Right ventricle myocardium superior (tissue), 1 donor: Measurements from ENCODE around the gene CPN1. TPM values are rescaled to one million over a fixed set of nuclear protein-coding genes. Genes with fewer than 3 reads are reported as not detected.
"Not testable (repeated sequence)": the region's sequence is repeated elsewhere in the genome, so short reads cannot be mapped to it uniquely, and the experiment has no call there.

Experiments
- ATAC-seq: fragments of 200-7000 bp; cut with Tn5 transposase; one replicate; pipeline ENCODE4 v1.9.1; 2020; ENCODE audit warnings: mild to moderate bottlenecking; ENCODE audit not compliant: poor library complexity
- DNase-seq: peaks from one replicate; pipeline ENCODE4 v3.0.0-alpha.2; 2020
- intact Hi-C: fragments of 100-400 bp; cut with DNase I; formaldehyde crosslinking; loops from one replicate; pipeline ENCODE4 v1.11.2; 2022
- total RNA-seq: library from RNA; stranded (reverse); fragmentation: NEBNext Ultra II Directional; extraction: Animal tissue kit (Norgen Biotek cat#: 25700); gene quantifications from one replicate; pipeline ENCODE4 v1.2.1, GENCODE V29; 2021
- donor health status: DM: no; HTN: yes; CAD: no; lungs with severe emphysema.

CPN1 gene
- total RNA-seq, 1 donor from 2014 or later: not detected

- intact Hi-C loops: no loop called here
- no peak for ATAC-seq
- DNase-seq: no peak
These were observed 43.8 kb downstream of the CPN1 start for GRCh38 chr10:100037758-100038315.

- ATAC-seq (no peak), DNase-seq (no peak)
- intact Hi-C loops: no loop called here
These were observed 44.8 kb downstream of the CPN1 start for GRCh38 chr10:100036850-100037249.

DNA sequence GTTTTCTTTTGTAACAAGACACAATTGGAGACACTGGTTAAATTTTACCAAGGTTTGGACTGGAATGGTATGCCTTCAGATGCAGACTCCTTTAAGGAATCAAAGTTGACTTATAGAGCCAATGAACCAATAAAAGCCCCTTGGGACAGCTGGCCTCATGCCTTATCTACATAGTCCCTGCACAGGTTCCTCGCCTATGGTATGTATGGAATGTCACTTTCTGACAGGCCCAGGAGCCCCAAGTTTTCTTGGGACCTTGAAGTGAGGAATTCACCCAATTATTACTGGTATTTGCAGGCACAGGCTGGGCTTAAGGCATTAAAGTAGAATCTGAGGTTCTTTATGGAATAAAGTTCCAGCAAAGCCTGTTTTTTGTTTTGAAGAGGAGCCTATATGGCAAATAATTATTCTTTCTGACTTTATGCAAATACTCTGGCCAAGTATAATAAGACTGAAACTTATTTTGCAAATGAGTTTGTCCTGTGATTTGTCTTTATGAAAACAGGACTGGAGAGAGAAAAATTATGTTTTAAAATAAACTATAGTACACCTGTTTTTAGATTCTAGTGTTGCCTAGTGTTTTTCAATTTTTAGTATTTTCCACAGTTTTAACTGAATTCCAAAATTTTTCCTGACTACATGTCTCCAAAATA is 47.8 kb downstream of the CPN1 start:
- ATAC-seq: no peak
- no peak for DNase-seq
- intact Hi-C loops: no loop called here

DNA sequence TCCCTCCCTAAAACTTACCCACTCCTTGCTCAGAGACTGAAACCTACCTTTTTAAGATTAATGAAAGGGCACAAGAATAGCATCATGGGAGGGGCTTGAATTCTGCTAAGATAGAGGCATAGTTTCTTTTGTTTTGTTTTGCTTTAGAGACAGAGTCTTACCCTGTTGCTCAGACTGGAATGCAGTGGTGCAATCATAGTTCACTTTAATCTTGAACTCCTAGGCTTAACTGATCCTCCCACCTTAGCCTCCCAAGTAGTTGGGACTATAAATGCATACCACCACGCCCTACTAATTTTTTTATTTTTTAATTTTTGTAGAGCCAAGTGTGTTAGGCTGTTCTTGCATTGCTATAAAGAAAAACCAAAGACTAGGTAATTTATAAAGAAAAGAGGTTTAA is 54.3 kb downstream of the CPN1 start:
- no peak for ATAC-seq
- DNase-seq: no peak
- intact Hi-C loops: no loop called here

DNA sequence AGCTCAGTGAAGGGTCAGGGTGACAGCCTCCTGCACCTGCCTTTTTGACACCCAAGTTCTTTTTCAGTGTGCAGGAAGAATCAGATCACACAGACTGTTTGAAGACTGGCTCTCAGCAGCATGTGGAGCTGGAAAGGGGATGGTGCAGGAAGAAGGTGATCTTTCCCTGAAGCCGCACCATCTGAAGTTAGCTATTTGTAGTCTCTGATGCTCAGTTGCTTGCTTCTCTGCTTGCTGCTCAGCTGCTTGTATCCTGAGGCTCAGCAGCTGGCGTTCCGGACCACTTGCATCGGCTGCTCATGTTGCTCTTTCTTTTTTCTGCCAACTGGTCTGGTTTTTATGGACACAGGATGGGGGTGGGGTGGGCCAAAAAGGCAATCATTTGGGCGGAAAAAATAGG is 56.1 kb downstream of the CPN1 start:
- DNase-seq (no peak), ATAC-seq (no peak)
- intact Hi-C loops: no loop called here

DNA sequence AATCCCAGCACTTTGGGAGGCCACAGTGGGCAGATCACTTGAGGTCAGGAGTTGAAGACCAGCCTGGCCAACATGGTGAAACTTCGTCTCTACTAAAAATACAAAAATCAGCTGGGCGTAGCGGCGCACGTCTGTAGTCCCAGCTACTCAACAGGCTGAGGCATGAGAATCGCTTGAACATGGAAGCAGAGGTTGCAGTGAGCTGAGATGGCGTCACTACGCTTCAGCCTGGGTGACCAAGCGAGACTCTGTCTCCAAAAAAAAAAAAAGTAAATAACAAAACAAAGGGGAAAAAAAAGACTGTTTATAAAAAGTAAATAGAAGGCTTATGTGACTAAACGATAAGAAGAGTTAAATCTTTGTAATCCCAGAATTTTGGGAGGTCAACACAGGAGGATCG is 56.9 kb downstream of the CPN1 start:
- DNase-seq (no peak), ATAC-seq (no peak)
- intact Hi-C loops: no loop called here

DNA sequence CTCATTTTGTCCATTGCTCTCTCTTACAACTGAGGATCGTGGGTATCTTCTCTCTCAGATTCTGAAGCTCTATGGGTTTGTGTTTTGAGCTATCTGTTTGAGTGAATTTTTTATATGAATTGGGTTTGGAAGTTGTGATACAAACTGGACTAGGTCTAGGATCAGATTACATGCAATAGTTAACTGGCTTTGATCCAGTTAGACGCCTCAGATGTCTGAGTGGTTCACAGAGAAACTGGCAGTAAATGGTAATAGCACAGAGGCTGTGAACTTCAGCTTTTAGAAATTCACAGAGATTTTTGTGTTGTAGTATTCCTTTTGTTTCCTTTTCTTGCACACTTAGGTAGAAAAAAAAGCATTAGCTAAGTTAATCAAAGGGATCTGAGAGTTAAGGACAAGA is 59.3 kb downstream of the CPN1 start:
- ATAC-seq (no peak), DNase-seq (no peak)
- intact Hi-C loops: no loop called here

DNA sequence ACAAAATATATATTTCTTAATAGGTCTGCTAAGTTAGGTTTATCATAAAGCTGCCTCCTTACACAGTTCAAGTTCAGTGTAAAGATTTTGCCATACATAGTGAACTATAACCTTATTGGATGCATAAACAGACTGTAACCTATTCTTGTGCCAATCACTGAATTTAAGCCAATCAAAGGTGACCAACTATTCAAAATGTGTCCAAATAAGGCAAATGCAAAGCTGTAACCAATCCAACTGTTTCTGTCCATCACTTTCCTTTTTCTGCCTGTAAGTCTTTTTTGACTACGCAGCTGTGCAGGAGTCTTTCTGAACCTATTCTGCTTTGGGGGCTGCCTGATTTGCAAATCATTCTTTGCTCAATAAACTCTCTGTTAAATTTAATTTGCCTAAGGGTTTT is 60.3 kb downstream of the CPN1 start:
- ATAC-seq (no peak), DNase-seq (no peak)
- intact Hi-C loops: no loop called here

DNA sequence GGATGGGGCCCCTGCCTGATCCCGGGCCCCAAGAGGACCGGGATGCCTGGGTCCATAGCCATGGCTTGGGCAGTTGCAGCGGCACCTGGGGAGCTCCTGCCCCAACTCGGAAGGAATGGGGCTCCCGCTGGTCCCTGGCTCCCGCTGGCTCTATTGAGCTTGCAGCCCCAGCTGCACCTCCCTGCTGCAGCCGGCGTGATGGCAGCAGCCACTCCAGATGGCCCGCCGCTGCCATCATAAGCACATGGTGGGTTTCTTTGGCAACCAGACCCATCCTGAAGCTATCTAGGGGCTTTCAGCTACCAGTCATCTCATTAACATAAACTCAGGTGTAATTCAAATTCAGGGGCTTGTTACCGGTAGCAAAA is 60.8 kb downstream of the CPN1 start:
- no peak for ATAC-seq
- intact Hi-C loops: no loop called here
- no peak for DNase-seq

- intact Hi-C loops: no loop called here
- no peak for ATAC-seq
- DNase-seq: no peak
These were observed 61.4 kb downstream of the CPN1 start for GRCh38 chr10:100020142-100020885.

- intact Hi-C loops: loop anchor here (10.0 kb wide), 1 partner anchor 175 kb away; no protein-coding TSS in a partner anchor
- ATAC-seq (no peak), DNase-seq (no peak)
These were observed 61.9 kb downstream of the CPN1 start for GRCh38 chr10:100019787-100020141.

DNA sequence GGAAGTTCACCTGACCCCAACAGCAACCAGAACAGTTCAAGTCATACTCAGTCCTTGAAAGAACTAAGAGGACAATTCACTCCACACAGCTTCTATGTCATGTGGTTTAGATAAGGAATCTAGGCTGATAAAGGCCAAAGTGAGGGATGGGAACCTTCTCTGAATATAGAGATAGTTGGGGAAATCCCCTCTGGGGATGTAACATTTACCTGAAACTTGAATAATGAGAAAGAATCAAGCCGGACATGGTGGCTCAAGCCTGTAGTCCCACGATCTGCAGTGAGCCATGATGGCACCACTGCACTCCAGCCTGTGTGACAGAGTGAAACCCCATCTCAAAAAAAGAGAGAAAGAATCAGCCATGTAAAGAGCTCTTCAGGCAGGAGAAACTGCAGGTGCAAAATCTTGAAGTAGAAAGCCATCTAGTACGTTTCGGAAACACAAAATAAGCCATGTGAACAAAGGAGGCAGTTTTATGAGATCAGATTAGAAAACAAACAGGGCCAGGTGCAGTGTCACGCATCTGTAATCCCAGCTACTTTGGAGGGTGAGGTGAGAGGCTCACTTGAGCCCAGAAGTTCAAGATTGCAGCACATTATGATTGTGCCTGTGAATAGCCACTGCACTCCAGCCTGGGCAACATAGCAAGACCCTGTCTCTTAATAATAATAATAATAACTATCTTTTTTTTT is 67.5 kb downstream of the CPN1 start:
- intact Hi-C loops: loop anchor here (10.0 kb wide), 1 partner anchor 169 kb away; no protein-coding TSS in a partner anchor
- DNase-seq (no peak), ATAC-seq (no peak)

DNA sequence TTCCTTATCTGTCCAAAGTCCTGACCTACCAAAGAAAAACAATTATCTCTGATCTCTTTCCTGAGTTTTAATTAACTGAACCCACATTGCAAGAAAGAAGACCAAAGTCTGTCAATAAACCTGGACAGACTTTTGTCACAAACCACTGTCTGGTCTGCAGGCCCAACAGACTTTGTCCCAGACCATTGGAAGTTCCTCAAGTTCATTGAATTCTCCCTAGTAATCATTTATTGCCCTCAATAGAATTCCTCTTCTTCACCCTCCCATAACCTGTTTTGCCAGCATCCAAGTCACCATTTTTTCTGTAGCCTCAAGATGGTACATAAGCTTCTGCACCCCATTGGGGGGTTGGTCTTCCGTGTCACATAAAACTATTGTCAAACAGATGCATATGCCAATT is 68.0 kb downstream of the CPN1 start:
- DNase-seq (no peak), ATAC-seq (no peak)
- intact Hi-C loops: loop anchor here (10.0 kb wide), 1 partner anchor 169 kb away; no protein-coding TSS in a partner anchor

DNA sequence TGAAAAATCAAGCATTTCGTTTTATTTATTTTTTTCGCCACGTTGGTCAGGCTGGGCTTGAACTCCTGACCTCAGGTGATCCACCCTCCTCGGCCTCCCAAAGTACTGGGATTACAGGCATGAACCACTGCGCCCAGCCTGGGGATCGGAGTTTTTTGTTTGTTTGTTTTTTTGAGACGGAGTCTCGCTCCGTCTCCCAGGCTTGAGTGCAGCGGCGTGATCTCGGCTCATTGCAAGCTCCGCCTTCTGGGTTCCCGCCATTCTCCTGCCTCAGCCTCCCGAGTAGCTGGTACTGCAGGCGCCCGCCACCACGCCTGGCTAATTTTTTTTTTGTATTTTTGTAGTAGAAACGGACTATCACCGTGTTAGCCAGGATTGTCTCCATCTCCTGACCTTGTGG is 69.8 kb downstream of the CPN1 start:
- intact Hi-C loops: loop anchor here (10.0 kb wide), 1 partner anchor 167 kb away; no protein-coding TSS in a partner anchor
- not testable (repeated sequence) for ATAC-seq

GRCh38 chr10:100009793-100010676 is 71.6 kb downstream of the CPN1 start, which contains the start of gene DNMBP:
Gene DNMBP (minus strand): TSS chr10:100009947. CDS start chr10:99972124, 37,823 bp downstream.
- peak; percentile 97 for ATAC-seq
- intact Hi-C loops: loop anchor here (10.0 kb wide), 1 partner anchor 165 kb away; no protein-coding TSS in a partner anchor
- DNase-seq: peak; percentile 91

More for the DNA sequence above, 69.8 kb downstream of the CPN1 start:
- DNase-seq: not testable (repeated sequence)

DNA sequence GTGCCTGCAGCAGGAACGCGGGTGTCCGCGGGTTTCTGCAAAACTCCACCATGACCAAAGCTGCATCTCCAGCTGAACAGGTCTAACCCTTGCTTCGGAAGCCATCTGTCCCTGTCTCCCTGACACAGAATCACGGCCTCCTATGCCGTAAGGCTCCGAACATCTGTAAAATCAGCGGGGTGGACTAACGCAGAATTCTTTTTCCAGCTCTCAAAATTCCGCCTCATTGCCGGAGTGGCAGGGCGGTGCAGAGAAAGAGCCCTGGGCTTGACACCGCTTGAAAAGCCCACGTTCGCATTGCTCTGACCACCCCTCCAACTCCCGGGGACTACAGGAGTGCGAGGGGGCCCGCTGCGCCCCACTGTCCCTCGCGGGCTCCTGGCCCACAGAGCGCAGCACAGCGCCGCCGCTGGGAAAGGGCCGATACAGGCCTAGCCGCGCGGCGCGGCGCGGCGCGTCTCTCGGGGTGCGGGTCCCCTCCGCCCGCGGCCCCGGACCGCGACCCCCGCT is 72.3 kb downstream of the CPN1 start:
- intact Hi-C loops: no loop called here
- peak; percentile 80 for DNase-seq
- ATAC-seq: peak; percentile 83

GRCh38 chr10:100008708-100009282 is 72.9 kb downstream of the CPN1 start:
- ATAC-seq: no peak
- intact Hi-C loops: no loop called here
- DNase-seq: no peak

DNA sequence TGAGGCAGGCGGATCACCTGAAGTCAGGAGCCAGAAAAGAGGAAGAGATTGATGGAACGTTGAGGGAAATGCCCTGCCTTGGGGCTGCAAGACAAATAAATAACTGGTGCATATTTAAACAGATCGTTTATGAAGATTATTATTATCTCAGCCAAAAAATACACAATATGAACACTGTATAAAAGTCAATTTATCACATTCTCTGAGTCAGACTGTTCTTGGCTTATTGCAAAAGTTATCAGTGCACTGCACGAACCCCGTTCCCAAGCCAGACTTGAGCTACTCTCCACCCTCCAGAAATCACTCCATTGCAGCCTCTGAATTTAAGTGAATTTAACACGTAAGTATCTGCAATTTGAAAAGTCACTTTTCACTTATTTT is 73.5 kb downstream of the CPN1 start:
- DNase-seq (no peak), ATAC-seq (peak; percentile 39)
- intact Hi-C loops: no loop called here
